ENCODE measurements around the gene ZPBP.

The ZPBP gene

GRCh38 chr7:49995681-49996080 lies 97.4 kb downstream of the ZPBP start:
- DNase-seq (ENCODE audit: low read depth): no peak
- H3K4me3 ChIP-seq (ENCODE audit: low read depth, low read length): no peak overlapping the region
- TF ChIP-seq CTCF (IDR thresholded peaks at IDR 0.05; ENCODE audit: insufficient read depth, low read depth, low read length, missing control alignments): no peak

GRCh38 chr7:49986191-49986590 lies 106.9 kb downstream of the ZPBP start:
- no peak for DNase-seq (ENCODE audit: low read depth)
- H3K4me3 ChIP-seq (ENCODE audit: low read depth, low read length): no peak overlapping the region
- no peak for TF ChIP-seq CTCF (IDR thresholded peaks at IDR 0.05; ENCODE audit: insufficient read depth, low read depth, low read length, missing control alignments)

- DNase-seq (ENCODE audit: low read depth): no peak
- no peak for TF ChIP-seq CTCF (IDR thresholded peaks at IDR 0.05; ENCODE audit: insufficient read depth, low read depth, low read length, missing control alignments)
- no peak overlapping the region for H3K4me3 ChIP-seq (ENCODE audit: low read depth, low read length)
Observed at GRCh38 chr7:49980465-49980864, 112.6 kb downstream of the ZPBP start.

GRCh38 chr7:49976238-49976637 lies 116.8 kb downstream of the ZPBP start:
- DNase-seq (ENCODE audit: low read depth): no peak
- TF ChIP-seq CTCF (IDR thresholded peaks at IDR 0.05; ENCODE audit: insufficient read depth, low read depth, low read length, missing control alignments): no peak
- no peak overlapping the region for H3K4me3 ChIP-seq (ENCODE audit: low read depth, low read length)

- no peak for TF ChIP-seq CTCF (IDR thresholded peaks at IDR 0.05; ENCODE audit: insufficient read depth, low read depth, low read length, missing control alignments)
- H3K4me3 ChIP-seq (ENCODE audit: low read depth, low read length): no peak overlapping the region
- no peak for DNase-seq (ENCODE audit: low read depth)
Observed at GRCh38 chr7:49974035-49974434, 119.0 kb downstream of the ZPBP start.

- DNase-seq (ENCODE audit: low read depth): no peak
- no peak for TF ChIP-seq CTCF (IDR thresholded peaks at IDR 0.05; ENCODE audit: insufficient read depth, low read depth, low read length, missing control alignments)
- H3K4me3 ChIP-seq (ENCODE audit: low read depth, low read length): no peak overlapping the region
Observed at GRCh38 chr7:49937608-49938007, 155.4 kb downstream of the ZPBP start.

GRCh38 chr7:49931627-49932026 lies 161.4 kb downstream of the ZPBP start:
- no peak overlapping the region for H3K4me3 ChIP-seq (ENCODE audit: low read depth, low read length)
- no peak for TF ChIP-seq CTCF (IDR thresholded peaks at IDR 0.05; ENCODE audit: insufficient read depth, low read depth, low read length, missing control alignments)
- DNase-seq (ENCODE audit: low read depth): no peak
